Sigmoid colon (tissue), 7 donors: ENCODE measurements around the gene GPHA2. TPM values are rescaled to one million over a fixed set of nuclear protein-coding genes. Genes with fewer than 3 reads are reported as not detected.

Experiments used
- DNase-seq: peaks from one replicate; pipeline ENCODE4 v3.0.0-alpha.2; 2019
- H3K27ac ChIP-seq, 4 donors: fragments of 200-600 bp; sonication (generic); one replicate each; pipeline ENCODE4 v1.5.1; 2016 to 2019; ENCODE audit warnings: mild to moderate bottlenecking in 1 of 4
- H3K27me3 ChIP-seq, 3 donors: fragments of 200-600 bp; sonication (generic); one replicate each; pipeline ENCODE4 v1.5.1; 2019; ENCODE audit warnings: mild to moderate bottlenecking in 1 of 3
- H3K36me3 ChIP-seq, 4 donors: fragments of 200-600 bp; sonication (generic); one replicate each; pipeline ENCODE4 v1.5.1; 2016 to 2019
- H3K4me1 ChIP-seq, 4 donors: fragments of 200-600 bp; sonication (generic); one replicate each; pipeline ENCODE4 v1.5.1; 2017 to 2019
- H3K4me3 ChIP-seq, 4 donors: fragments of 200-600 bp; sonication (generic); one replicate each; pipeline ENCODE4 v1.5.1; 2017 to 2019; ENCODE audit warnings: mild to moderate bottlenecking in 2 of 4, moderate library complexity in 1 of 4
- H3K9me3 ChIP-seq, 4 donors: fragments of 200-600 bp in 3 of 4; sonication (generic) in 3 of 4; one replicate each; pipeline versions ENCODE4 v1.5.1 to v1.6.1; 2013 to 2019
- CTCF ChIP-seq, 4 experiments: fragments of 450-650 bp in 3 of 4; fragments of 200-600 bp in 1 of 4; IDR thresholded peaks; one replicate each; pipeline ENCODE4 v1.5.1; 2016 to 2019; ENCODE audit warnings: antibody characterized with exemption in 4 of 4, mild to moderate bottlenecking in 3 of 4, moderate library complexity in 2 of 4
- EP300 ChIP-seq, 4 donors: sonication (generic); formaldehyde crosslinking; IDR thresholded peaks; one replicate each; pipeline ENCODE4 v1.6.1; 2017; ENCODE audit warnings: antibody characterized with exemption in 4 of 4
- POLR2A ChIP-seq, 2 donors: fragments of 450-650 bp; IDR thresholded peaks; one replicate each; pipeline ENCODE4 v1.6.1; 2016; ENCODE audit warnings: antibody characterized with exemption in 2 of 2, mild to moderate bottlenecking in 2 of 2, moderate library complexity in 2 of 2
- POLR2AphosphoS5 ChIP-seq, 4 donors: sonication (generic); formaldehyde crosslinking; IDR thresholded peaks; one replicate each; pipeline ENCODE4 v1.6.1; 2017; ENCODE audit warnings: antibody characterized with exemption in 4 of 4
- WGBS, 2 donors: extraction: QIAGEN DNeasy Blood & Tissue Kit; methylation state at CpG; one replicate each; pipeline ENCODE4 v1.1.7; 2013; 5-methylcytosine and 5-hydroxymethylcytosine counted together
- intact Hi-C: fragments of 100-400 bp; cut with DNase I; formaldehyde crosslinking; loops from one replicate; pipeline ENCODE4 v1.15.1; 2023
- polyA plus RNA-seq, 3 donors: library from polyadenylated mRNA; stranded (reverse); fragments of 200-250 nt; gene quantifications; one replicate each; pipeline ENCODE4 v1.2.3, GENCODE V29; 2013
- total RNA-seq, 4 donors: library from RNA; depleted of rRNA; stranded (reverse); fragments of >200 nt; gene quantifications; one replicate each; pipeline ENCODE4 v1.1.0, GENCODE V29; 2016
- donor health status: healthy with polysubstance abuse.
- donor health status: Bipolar disorder and iron deficiency.
- donor health status: healthy.

The GPHA2 gene
- total and polyA plus RNA-seq, 7 donors: 0.47 to 2.9 TPM; not detected in 5

- Histone ChIP-seq H3K27ac (no peak overlapping the region), H3K4me1 (peaks cover 0 to 8% (median 3%) of the 10 kb centered on the region in 4 donors), H3K27me3 (no peaks in the 10 kb centered on the region), H3K9me3 (no peaks in the 10 kb centered on the region), H3K36me3 (no peaks in the 10 kb centered on the region), H3K4me3 (no peak overlapping the region)
- WGBS, 2 donors: 70 to 71% methylated on average over 3 of the region's 3 CpGs
- DNase-seq: no peak
- TF ChIP-seq CTCF (IDR thresholded peaks at IDR 0.05) (no peak), EP300 (IDR thresholded peaks at IDR 0.05) (no peak), POLR2A (IDR thresholded peaks at IDR 0.05) (no peak), POLR2AphosphoS5 (IDR thresholded peaks at IDR 0.05) (no peak)
- intact Hi-C loops: no loop called here
Measured at GRCh38 chr11:64959498-64959897, 23.8 kb upstream of the GPHA2 start.

- intact Hi-C loops: loop anchor here (5.0 kb wide), 1 partner anchor 43 kb away; the partner anchor contains the start of gene BATF2
- H3K9me3 ChIP-seq: no peaks in the 10 kb centered on the region
- H3K4me3 ChIP-seq: no peak overlapping the region
- H3K4me1 ChIP-seq: peaks cover 0 to 16% (median 8%) of the 10 kb centered on the region in 4 donors
- no peak for DNase-seq
- H3K36me3 ChIP-seq: no peaks in the 10 kb centered on the region
- H3K27ac ChIP-seq: peak overlapping the region in 3 of 4 donors; percentile 43 to 47 (median 47)
- 61 to 65% methylated on average over 5 of the region's 5 CpGs for WGBS, 2 donors
- TF ChIP-seq POLR2AphosphoS5 (IDR thresholded peaks at IDR 0.05): peak in 2 of 4 donors; percentile 48 to 63
- TF ChIP-seq POLR2A (IDR thresholded peaks at IDR 0.05): no peak
- no peaks in the 10 kb centered on the region for H3K27me3 ChIP-seq
Measured at GRCh38 chr11:64954201-64954600, 18.5 kb upstream of the GPHA2 start.

GRCh38 chr11:64951529-64951928, 15.8 kb upstream of the GPHA2 start:
- WGBS, 2 donors: 64 to 78% methylated on average over 4 of the region's 4 CpGs
- H3K36me3 ChIP-seq: no peaks in the 10 kb centered on the region
- intact Hi-C loops: loop anchor here (5.0 kb wide), 1 partner anchor 46 kb away; the partner anchor contains the start of gene BATF2
- H3K4me1 ChIP-seq: peaks cover 0 to 16% (median 8%) of the 10 kb centered on the region in 4 donors
- no peaks in the 10 kb centered on the region for H3K27me3 ChIP-seq
- no peak for DNase-seq
- TF ChIP-seq POLR2AphosphoS5 (IDR thresholded peaks at IDR 0.05): no peak
- no peak for TF ChIP-seq POLR2A (IDR thresholded peaks at IDR 0.05)
- no peak for TF ChIP-seq EP300 (IDR thresholded peaks at IDR 0.05)
- no peak for TF ChIP-seq CTCF (IDR thresholded peaks at IDR 0.05)
- no peak overlapping the region for H3K27ac ChIP-seq
- no peak overlapping the region for H3K4me3 ChIP-seq
- H3K9me3 ChIP-seq: no peaks in the 10 kb centered on the region

GRCh38 chr11:64947208-64947814, 11.6 kb upstream of the GPHA2 start:
- WGBS, 2 donors: 67 to 73% methylated on average over 5 of the region's 5 CpGs
- TF ChIP-seq EP300 (IDR thresholded peaks at IDR 0.05) (no peak), POLR2AphosphoS5 (IDR thresholded peaks at IDR 0.05) (no peak), CTCF (IDR thresholded peaks at IDR 0.05) (no peak), POLR2A (IDR thresholded peaks at IDR 0.05) (no peak)
- intact Hi-C loops: no loop called here
- Histone ChIP-seq H3K4me3 (no peak overlapping the region), H3K4me1 (no peaks in the 10 kb centered on the region), H3K36me3 (no peaks in the 10 kb centered on the region), H3K27me3 (no peaks in the 10 kb centered on the region), H3K27ac (no peak overlapping the region), H3K9me3 (no peaks in the 10 kb centered on the region)
- no peak for DNase-seq

GRCh38 chr11:64936539-64936938, 846 bp upstream of the GPHA2 start:
- WGBS, 2 donors: 85 to 87% methylated on average over 4 of the region's 4 CpGs
- TF ChIP-seq POLR2AphosphoS5 (IDR thresholded peaks at IDR 0.05) (no peak), POLR2A (IDR thresholded peaks at IDR 0.05) (no peak), CTCF (IDR thresholded peaks at IDR 0.05) (no peak), EP300 (IDR thresholded peaks at IDR 0.05) (no peak)

More at GRCh38 chr11:64936539-64936938, 846 bp upstream of the GPHA2 start:
- Histone ChIP-seq H3K27me3 (no peaks in the 10 kb centered on the region), H3K4me1 (peaks cover 0 to 9% (median 0%) of the 10 kb centered on the region in 4 donors), H3K9me3 (no peaks in the 10 kb centered on the region), H3K4me3 (no peak overlapping the region), H3K27ac (no peak overlapping the region), H3K36me3 (peaks cover 6 to 37% (median 26%) of the 10 kb centered on the region in 4 donors)
- intact Hi-C loops: no loop called here
- DNase-seq: no peak
